Activated naive CD4-positive, alpha-beta T cell treated with anti-CD3 and anti-CD28 coated beads, Interleukin-2, amount 50 U/mL, for 24 hours (primary cell): ENCODE data around the gene TRUB1.

Experiments used
- H3K27ac Mint-ChIP-seq: one replicate; pipeline ENCODE4 v1.8.0; 2021; ENCODE audit warnings: mild to moderate bottlenecking, mixed read lengths
- H3K27me3 Mint-ChIP-seq: one replicate; pipeline ENCODE4 v1.8.0; 2021; ENCODE audit warnings: mixed read lengths
- H3K36me3 Mint-ChIP-seq: one replicate; pipeline ENCODE4 v1.8.0; 2021; ENCODE audit warnings: mixed read lengths
- H3K4me1 Mint-ChIP-seq: one replicate; pipeline ENCODE4 v1.8.0; 2021; ENCODE audit warnings: mixed read lengths
- H3K4me3 Mint-ChIP-seq: one replicate; pipeline ENCODE4 v1.8.0; 2021; ENCODE audit warnings: mild to moderate bottlenecking, mixed read lengths
- H3K9me3 Mint-ChIP-seq: one replicate; pipeline ENCODE4 v1.8.0; 2021; ENCODE audit warnings: mixed read lengths

Gene TRUB1

GRCh38 chr10:114990991-114991390 is 53.0 kb downstream of the TRUB1 start:
- H3K27ac Mint-ChIP-seq = no peak overlapping the region
- peaks cover 17% of the 10 kb centered on the region for H3K36me3 Mint-ChIP-seq
- no peak overlapping the region for H3K4me3 Mint-ChIP-seq

GRCh38 chr10:114992189-114992775 is 54.3 kb downstream of the TRUB1 start:
- Mint-ChIP-seq H3K4me1 (no peaks in the 10 kb centered on the region), H3K27me3 (no peaks in the 10 kb centered on the region), H3K4me3 (no peak overlapping the region), H3K36me3 (peaks cover 17% of the 10 kb centered on the region), H3K27ac (no peak overlapping the region), H3K9me3 (no peaks in the 10 kb centered on the region)

More at GRCh38 chr10:114990991-114991390, 53.0 kb downstream of the TRUB1 start:
- Mint-ChIP-seq H3K27me3 (no peaks in the 10 kb centered on the region), H3K9me3 (no peaks in the 10 kb centered on the region), H3K4me1 (no peaks in the 10 kb centered on the region)

- peaks cover 8% of the 10 kb centered on the region for H3K36me3 Mint-ChIP-seq
- no peak overlapping the region for H3K27ac Mint-ChIP-seq
- no peaks in the 10 kb centered on the region for H3K9me3 Mint-ChIP-seq
- no peaks in the 10 kb centered on the region for H3K4me1 Mint-ChIP-seq
- no peaks in the 10 kb centered on the region for H3K27me3 Mint-ChIP-seq
- no peak overlapping the region for H3K4me3 Mint-ChIP-seq
Measured at GRCh38 chr10:114995468-114996247, 57.7 kb downstream of the TRUB1 start.

- Mint-ChIP-seq H3K27me3 (no peaks in the 10 kb centered on the region), H3K36me3 (peaks cover 5% of the 10 kb centered on the region), H3K27ac (no peak overlapping the region), H3K4me3 (no peak overlapping the region), H3K9me3 (no peaks in the 10 kb centered on the region), H3K4me1 (no peaks in the 10 kb centered on the region)
Measured at GRCh38 chr10:114996542-114996941, 58.5 kb downstream of the TRUB1 start.

GRCh38 chr10:114998993-114999392 is 61.0 kb downstream of the TRUB1 start:
- Mint-ChIP-seq H3K9me3 (no peaks in the 10 kb centered on the region), H3K4me3 (no peak overlapping the region), H3K36me3 (peaks cover 2% of the 10 kb centered on the region), H3K27me3 (peaks cover 2% of the 10 kb centered on the region), H3K27ac (no peak overlapping the region), H3K4me1 (no peaks in the 10 kb centered on the region)

GRCh38 chr10:115001506-115002381 is 63.7 kb downstream of the TRUB1 start:
- Mint-ChIP-seq H3K36me3 (no peaks in the 10 kb centered on the region), H3K4me1 (no peaks in the 10 kb centered on the region), H3K27me3 (peaks cover 2% of the 10 kb centered on the region), H3K27ac (no peak overlapping the region), H3K4me3 (no peak overlapping the region), H3K9me3 (no peaks in the 10 kb centered on the region)

GRCh38 chr10:115003396-115003795 is 65.4 kb downstream of the TRUB1 start:
- peaks cover 2% of the 10 kb centered on the region for H3K27me3 Mint-ChIP-seq
- H3K9me3 Mint-ChIP-seq = no peaks in the 10 kb centered on the region
- H3K4me1 Mint-ChIP-seq = no peaks in the 10 kb centered on the region
- no peak overlapping the region for H3K4me3 Mint-ChIP-seq
- no peak overlapping the region for H3K27ac Mint-ChIP-seq
- no peaks in the 10 kb centered on the region for H3K36me3 Mint-ChIP-seq

- Mint-ChIP-seq H3K9me3 (no peaks in the 10 kb centered on the region), H3K4me1 (no peaks in the 10 kb centered on the region), H3K27ac (no peak overlapping the region), H3K36me3 (no peaks in the 10 kb centered on the region), H3K27me3 (peaks cover 5% of the 10 kb centered on the region), H3K4me3 (no peak overlapping the region)
Measured at GRCh38 chr10:115004236-115004862, 66.4 kb downstream of the TRUB1 start.

GRCh38 chr10:115005771-115006170 is 67.8 kb downstream of the TRUB1 start:
- Mint-ChIP-seq H3K4me3 (no peak overlapping the region), H3K4me1 (no peaks in the 10 kb centered on the region), H3K27ac (no peak overlapping the region), H3K27me3 (peaks cover 8% of the 10 kb centered on the region), H3K36me3 (no peaks in the 10 kb centered on the region), H3K9me3 (no peaks in the 10 kb centered on the region)

GRCh38 chr10:115018185-115018931 is 80.4 kb downstream of the TRUB1 start:
- H3K27ac Mint-ChIP-seq = no peak overlapping the region
- H3K27me3 Mint-ChIP-seq = peaks cover 2% of the 10 kb centered on the region
- H3K4me3 Mint-ChIP-seq = no peak overlapping the region
- H3K36me3 Mint-ChIP-seq = no peaks in the 10 kb centered on the region
- H3K9me3 Mint-ChIP-seq = no peaks in the 10 kb centered on the region
- H3K4me1 Mint-ChIP-seq = no peaks in the 10 kb centered on the region

- H3K4me1 Mint-ChIP-seq = no peaks in the 10 kb centered on the region
- no peak overlapping the region for H3K27ac Mint-ChIP-seq
- H3K9me3 Mint-ChIP-seq = no peaks in the 10 kb centered on the region
- H3K27me3 Mint-ChIP-seq = peaks cover 6% of the 10 kb centered on the region
- no peaks in the 10 kb centered on the region for H3K36me3 Mint-ChIP-seq
- H3K4me3 Mint-ChIP-seq = no peak overlapping the region
Measured at GRCh38 chr10:115020449-115020848, 82.5 kb downstream of the TRUB1 start.

GRCh38 chr10:115022733-115023132 is 84.7 kb downstream of the TRUB1 start:
- Mint-ChIP-seq H3K4me1 (no peaks in the 10 kb centered on the region), H3K36me3 (no peaks in the 10 kb centered on the region), H3K27ac (no peak overlapping the region), H3K4me3 (no peak overlapping the region), H3K9me3 (no peaks in the 10 kb centered on the region), H3K27me3 (peaks cover 6% of the 10 kb centered on the region)

GRCh38 chr10:115023715-115024114 is 85.7 kb downstream of the TRUB1 start:
- H3K9me3 Mint-ChIP-seq = no peaks in the 10 kb centered on the region
- no peaks in the 10 kb centered on the region for H3K4me1 Mint-ChIP-seq
- H3K27ac Mint-ChIP-seq = no peak overlapping the region
- no peaks in the 10 kb centered on the region for H3K36me3 Mint-ChIP-seq
- H3K4me3 Mint-ChIP-seq = no peak overlapping the region
- H3K27me3 Mint-ChIP-seq = peaks cover 6% of the 10 kb centered on the region

- Mint-ChIP-seq H3K36me3 (no peaks in the 10 kb centered on the region), H3K27me3 (peaks cover 6% of the 10 kb centered on the region), H3K9me3 (no peaks in the 10 kb centered on the region), H3K4me3 (no peak overlapping the region), H3K4me1 (no peaks in the 10 kb centered on the region), H3K27ac (no peak overlapping the region)
Measured at GRCh38 chr10:115024371-115024770, 86.4 kb downstream of the TRUB1 start.
